H9 (cell line): ENCODE measurements around the gene CPO. TPM values are rescaled to one million over a fixed set of nuclear protein-coding genes. Genes with fewer than 3 reads are reported as not detected.

ENCODE experiments used
- DNase-seq: peaks from one replicate; pipeline ENCODE4 v3.0.0-alpha.2; 2017
- H2AFZ ChIP-seq: one replicate; pipeline ENCODE4 v1.6.1; 2013; ENCODE audit warnings: mild to moderate bottlenecking, low read length, control low read depth, moderate library complexity
- H2AK5ac ChIP-seq: 2 replicates; pipeline ENCODE4 v1.6.1; 2013; ENCODE audit warnings: low read length, control low read depth, mixed read lengths; ENCODE audit not compliant: insufficient read length
- H2BK120ac ChIP-seq: one replicate; pipeline ENCODE4 v1.6.1; 2013; ENCODE audit warnings: low read depth, mild to moderate bottlenecking, low read length, control low read depth, inconsistent platforms; ENCODE audit not compliant: poor library complexity, severe bottlenecking
- H2BK12ac ChIP-seq: 2 replicates; pipeline ENCODE4 v1.6.1; 2013; ENCODE audit warnings: low read length, control low read depth, mixed read lengths, low read depth; ENCODE audit not compliant: insufficient read length
- H2BK15ac ChIP-seq: 2 replicates; pipeline ENCODE4 v1.6.1; 2013; ENCODE audit warnings: low read depth, low read length, control low read depth
- H2BK20ac ChIP-seq: one replicate; pipeline ENCODE4 v1.6.1; 2013; ENCODE audit warnings: low read depth, mild to moderate bottlenecking, low read length, control low read depth, inconsistent platforms; ENCODE audit not compliant: poor library complexity, severe bottlenecking
- H2BK5ac ChIP-seq: 2 replicates; pipeline ENCODE4 v1.6.1; 2013; ENCODE audit warnings: low read length, control low read depth, mixed read lengths; ENCODE audit not compliant: insufficient read length
- H3K14ac ChIP-seq: 2 replicates; pipeline ENCODE4 v1.6.1; 2013; ENCODE audit warnings: low read length, control low read depth; ENCODE audit not compliant: insufficient read depth
- H3K18ac ChIP-seq: 2 replicates; pipeline ENCODE4 v1.6.1; 2013; ENCODE audit warnings: low read depth, mild to moderate bottlenecking, mixed read lengths, low read length, control low read depth; ENCODE audit not compliant: insufficient read length
- H3K23ac ChIP-seq: 2 replicates; pipeline ENCODE4 v1.6.1; 2013; ENCODE audit warnings: low read length, control low read depth, mixed read lengths, low read depth; ENCODE audit not compliant: insufficient read length
- H3K23me2 ChIP-seq: 2 replicates; pipeline ENCODE4 v1.6.1; 2013; ENCODE audit warnings: low read depth, mild to moderate bottlenecking, mixed read lengths, low read length, control low read depth; ENCODE audit not compliant: insufficient read length, poor library complexity, severe bottlenecking
- H3K27ac ChIP-seq: 2 replicates; pipeline ENCODE4 v1.5.1; 2013; ENCODE audit warnings: low read length, control low read depth, mixed read lengths, low read depth; ENCODE audit not compliant: insufficient read length
- H3K27me3 ChIP-seq: 2 replicates; pipeline ENCODE4 v1.6.1; 2013; ENCODE audit warnings: low read length, control low read depth, inconsistent platforms; ENCODE audit not compliant: insufficient read depth
- H3K4ac ChIP-seq: 2 replicates; pipeline ENCODE4 v1.6.1; 2013; ENCODE audit warnings: low read depth, mild to moderate bottlenecking, control low read depth, inconsistent platforms, low read length, moderate library complexity
- H3K4me1 ChIP-seq: 2 replicates; pipeline ENCODE4 v1.6.1; 2013; ENCODE audit warnings: low read length, control low read depth, inconsistent platforms; ENCODE audit not compliant: insufficient read depth
- H3K4me2 ChIP-seq: 2 replicates; pipeline ENCODE4 v1.6.1; 2013; ENCODE audit warnings: low read length, control low read depth, mixed read lengths; ENCODE audit not compliant: insufficient read length, insufficient read depth
- H3K56ac ChIP-seq: 2 replicates; pipeline ENCODE4 v1.6.1; 2013; ENCODE audit warnings: low read depth, mild to moderate bottlenecking, mixed read lengths, low read length, control low read depth; ENCODE audit not compliant: insufficient read length
- H3K79me1 ChIP-seq: 2 replicates; pipeline ENCODE4 v1.6.1; 2013; ENCODE audit warnings: low read depth, mild to moderate bottlenecking, moderate library complexity, low read length, control low read depth, inconsistent platforms; ENCODE audit not compliant: insufficient read depth, poor library complexity, severe bottlenecking
- H3K79me2 ChIP-seq: 2 replicates; pipeline ENCODE4 v1.6.1; 2013; ENCODE audit warnings: low read length, control low read depth, inconsistent platforms; ENCODE audit not compliant: insufficient read depth
- H3K9ac ChIP-seq: 2 replicates; pipeline ENCODE4 v1.6.1; 2013; ENCODE audit warnings: low read length, control low read depth, mixed read lengths; ENCODE audit not compliant: insufficient read length; ENCODE audit errors: extremely low read depth
- H3K9me3 ChIP-seq: one replicate; pipeline ENCODE4 v1.6.1; 2013; ENCODE audit warnings: low read depth, low read length, inconsistent platforms; ENCODE audit not compliant: control insufficient read depth
- H3T11ph ChIP-seq: one replicate; pipeline ENCODE4 v1.6.1; 2013; ENCODE audit warnings: mild to moderate bottlenecking, low read length, control low read depth, inconsistent platforms
- H4K20me1 ChIP-seq: one replicate; pipeline ENCODE4 v1.6.1; 2013; ENCODE audit not compliant: control insufficient read depth, insufficient read length, insufficient read depth
- H4K5ac ChIP-seq: 2 replicates; pipeline ENCODE4 v1.6.1; 2013; ENCODE audit warnings: low read depth, mild to moderate bottlenecking, mixed read lengths, low read length, control low read depth; ENCODE audit not compliant: insufficient read length
- H4K8ac ChIP-seq: replicated peaks from 2 replicates; pipeline ENCODE4 v1.6.1; 2013; ENCODE audit warnings: low read length, control low read depth, mixed read lengths, low read depth; ENCODE audit not compliant: insufficient read length
- H4K91ac ChIP-seq: 2 replicates; pipeline ENCODE4 v1.6.1; 2013; ENCODE audit warnings: low read depth, mild to moderate bottlenecking, moderate library complexity, mixed read lengths, low read length, control low read depth; ENCODE audit not compliant: insufficient read length
- H3K27ac Mint-ChIP-seq, 3 experiments: 2 replicates in 2 of 3; 3 replicates in 1 of 3; pipeline ENCODE4 v1.8.0; 2020 to 2021; ENCODE audit warnings: mixed read lengths in 3 of 3, mild to moderate bottlenecking in 1 of 3, moderate library complexity in 1 of 3
- H3K27me3 Mint-ChIP-seq: 2 replicates; pipeline ENCODE4 v1.8.0; 2021; ENCODE audit warnings: low read depth, mild to moderate bottlenecking, moderate library complexity, mixed read lengths
- H3K36me3 Mint-ChIP-seq, 3 experiments: 2 replicates in 2 of 3; 3 replicates in 1 of 3; pipeline ENCODE4 v1.8.0; 2020 to 2021; ENCODE audit warnings: low read depth in 3 of 3, mixed read lengths in 3 of 3; ENCODE audit not compliant: insufficient read depth in 1 of 3
- H3K4me1 Mint-ChIP-seq, 2 experiments: 2 replicates each; pipeline ENCODE4 v1.8.0; 2020; ENCODE audit warnings: mixed read lengths in 2 of 2
- H3K4me3 Mint-ChIP-seq, 2 experiments: 2 replicates in 1 of 2; 3 replicates in 1 of 2; pipeline ENCODE4 v1.8.0; 2020 to 2021; ENCODE audit warnings: mild to moderate bottlenecking in 2 of 2, mixed read lengths in 2 of 2, moderate library complexity in 1 of 2
- H3K9me3 Mint-ChIP-seq, 2 experiments: 2 replicates in 1 of 2; 3 replicates in 1 of 2; pipeline ENCODE4 v1.8.0; 2020; ENCODE audit warnings: mild to moderate bottlenecking in 2 of 2, mixed read lengths in 2 of 2, moderate library complexity in 1 of 2
- CTCF ChIP-seq: fragments of 200-600 bp; sonication (generic); conservative IDR thresholded peaks from 3 replicates; pipeline ENCODE4 v1.8.0; 2021; ENCODE audit warnings: antibody characterized with exemption, mild to moderate bottlenecking
- WGBS: extraction: QIAGEN DNeasy Blood & Tissue Kit; methylation state at CpG from one replicate; pipeline ENCODE4 v1.1.7; 2013; ENCODE audit warnings: missing lambda C conversion rate, low lambda C conversion rate, mixed read lengths; ENCODE audit not compliant: insufficient read length; ENCODE audit errors: extremely low coverage; 5-methylcytosine and 5-hydroxymethylcytosine counted together
- total RNA-seq: library from RNA; stranded (reverse); gene quantifications from 2 replicates; pipeline ENCODE4 v1.2.1, GENCODE V29; 2021

CPO gene
- total RNA-seq, 1 experiment from 2014 or later = 0.68 TPM

- Histone ChIP-seq H4K91ac (no peak overlapping the region), H2BK120ac (no peak overlapping the region), H4K8ac (no peak overlapping the region), H3K18ac (no peak overlapping the region), H4K20me1 (no peaks in the 10 kb centered on the region), H3K23ac (no peak overlapping the region), H3K9ac (no peak overlapping the region), H3K27me3 (peaks cover 2% of the 10 kb centered on the region; the same call in 1 of the 2 replicates), H3K23me2 (no peaks in the 10 kb centered on the region), H2BK12ac (no peak overlapping the region), H3K79me2 (no peaks in the 10 kb centered on the region), H3K4me1 (no peaks in the 10 kb centered on the region), H3K9me3 (no peaks in the 10 kb centered on the region), H3K79me1 (no peaks in the 10 kb centered on the region), H4K5ac (no peak overlapping the region), H2BK15ac (no peak overlapping the region), H3K27ac (no peak overlapping the region), H3K4me2 (no peak overlapping the region), H2BK20ac (no peak overlapping the region), H2BK5ac (no peak overlapping the region), H2AFZ (no peak overlapping the region), H2AK5ac (no peak overlapping the region), H3K56ac (no peak overlapping the region), H3T11ph (no peak overlapping the region), H3K4ac (no peak overlapping the region), H3K14ac (no peak overlapping the region)
- peaks cover 9 to 12% of the 10 kb centered on the region in 2 experiments for H3K4me1 Mint-ChIP-seq
- no CpG with 5 or more reads among the region's 6 CpGs for WGBS
- no peak overlapping the region for H3K27ac Mint-ChIP-seq
- H3K27me3 Mint-ChIP-seq = no peaks in the 10 kb centered on the region
- no peaks in the 10 kb centered on the region; a peak in 1 of 5 replicates for H3K9me3 Mint-ChIP-seq
- H3K36me3 Mint-ChIP-seq = no peaks in the 10 kb centered on the region; a peak in 1 of 7 replicates
- H3K4me3 Mint-ChIP-seq = no peak overlapping the region
- DNase-seq = peak; percentile 77
- peak; percentile 93 for TF ChIP-seq CTCF
Observed at GRCh38 chr2:206989311-206989710, 50.0 kb downstream of the CPO start.
